Parathyroid adenoma (tissue), 2 donors: ENCODE results near the gene CUX1.
A peak's percentile ranks its signal among the peaks of the same experiment; 100 is the strongest.
"Not testable (repeated sequence)": the region's sequence is repeated elsewhere in the genome, so short reads cannot be mapped to it uniquely, and the experiment has no call there.

ENCODE experiments used
- H2AFZ ChIP-seq: fragments of 300-600 bp; sonication (generic); one replicate; pipeline ENCODE4 v1.7.0; 2017; ENCODE audit warnings: antibody characterized with exemption, mild to moderate bottlenecking
- H3K27ac ChIP-seq: fragments of 300-600 bp; sonication (generic); one replicate; pipeline ENCODE4 v1.7.0; 2017
- H3K27me3 ChIP-seq: fragments of 300-600 bp; sonication (generic); one replicate; pipeline ENCODE4 v1.7.0; 2017; ENCODE audit warnings: low read length; ENCODE audit not compliant: control insufficient read depth, insufficient read depth
- H3K36me3 ChIP-seq: fragments of 300-600 bp; sonication (generic); one replicate; pipeline ENCODE4 v1.7.0; 2017; ENCODE audit warnings: low read length; ENCODE audit not compliant: control insufficient read depth, insufficient read depth
- H3K4me1 ChIP-seq: fragments of 300-600 bp; sonication (generic); one replicate; pipeline ENCODE4 v1.7.0; 2017; ENCODE audit warnings: control low read depth
- H3K4me2 ChIP-seq: fragments of 300-600 bp; sonication (generic); one replicate; pipeline ENCODE4 v1.7.0; 2017; ENCODE audit warnings: low read length
- H3K4me3 ChIP-seq: fragments of 300-600 bp; sonication (generic); one replicate; pipeline ENCODE4 v1.7.0; 2017; ENCODE audit warnings: low read depth, low read length
- H3K79me2 ChIP-seq: fragments of 300-600 bp; sonication (generic); one replicate; pipeline ENCODE4 v1.7.0; 2017; ENCODE audit warnings: control low read depth
- H3K9ac ChIP-seq: fragments of 300-600 bp; sonication (generic); one replicate; pipeline ENCODE4 v1.7.0; 2017; ENCODE audit warnings: mild to moderate bottlenecking
- H3K9me3 ChIP-seq: fragments of 300-600 bp; sonication (generic); one replicate; pipeline ENCODE4 v1.7.0; 2017; ENCODE audit warnings: low read length; ENCODE audit not compliant: control insufficient read depth
- TF ChIP-seq, protein P1 (sequence below): fragments of 300-600 bp; sonication (generic); IDR thresholded peaks from one replicate; pipeline ENCODE4 v1.7.0; 2017; ENCODE audit warnings: antibody characterized with exemption, mild to moderate bottlenecking
- donor health status: primary hyperparathyroidism.

The CUX1 gene

GRCh38 chr7:101835136-101835535, 17.7 kb downstream of the CUX1 start:
- peaks cover 4% of the 10 kb centered on the region for H3K4me1 ChIP-seq
- H3K9me3 ChIP-seq: no peaks in the 10 kb centered on the region
- no peak overlapping the region for H3K27ac ChIP-seq
- no peak overlapping the region for H3K9ac ChIP-seq
- H3K79me2 ChIP-seq: peaks cover 41% of the 10 kb centered on the region
- H2AFZ ChIP-seq: no peak overlapping the region
- no peak overlapping the region for H3K4me2 ChIP-seq
- no peak overlapping the region for H3K4me3 ChIP-seq
- H3K36me3 ChIP-seq: no peaks in the 10 kb centered on the region
- TF ChIP-seq, protein P1, sequence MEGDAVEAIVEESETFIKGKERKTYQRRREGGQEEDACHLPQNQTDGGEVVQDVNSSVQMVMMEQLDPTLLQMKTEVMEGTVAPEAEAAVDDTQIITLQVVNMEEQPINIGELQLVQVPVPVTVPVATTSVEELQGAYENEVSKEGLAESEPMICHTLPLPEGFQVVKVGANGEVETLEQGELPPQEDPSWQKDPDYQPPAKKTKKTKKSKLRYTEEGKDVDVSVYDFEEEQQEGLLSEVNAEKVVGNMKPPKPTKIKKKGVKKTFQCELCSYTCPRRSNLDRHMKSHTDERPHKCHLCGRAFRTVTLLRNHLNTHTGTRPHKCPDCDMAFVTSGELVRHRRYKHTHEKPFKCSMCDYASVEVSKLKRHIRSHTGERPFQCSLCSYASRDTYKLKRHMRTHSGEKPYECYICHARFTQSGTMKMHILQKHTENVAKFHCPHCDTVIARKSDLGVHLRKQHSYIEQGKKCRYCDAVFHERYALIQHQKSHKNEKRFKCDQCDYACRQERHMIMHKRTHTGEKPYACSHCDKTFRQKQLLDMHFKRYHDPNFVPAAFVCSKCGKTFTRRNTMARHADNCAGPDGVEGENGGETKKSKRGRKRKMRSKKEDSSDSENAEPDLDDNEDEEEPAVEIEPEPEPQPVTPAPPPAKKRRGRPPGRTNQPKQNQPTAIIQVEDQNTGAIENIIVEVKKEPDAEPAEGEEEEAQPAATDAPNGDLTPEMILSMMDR: no peak
- no peaks in the 10 kb centered on the region for H3K27me3 ChIP-seq

- H3K4me2 ChIP-seq, H3K4me3 ChIP-seq, H3K27ac ChIP-seq, H3K4me1 ChIP-seq, H3K9ac ChIP-seq, H2AFZ ChIP-seq, H3K9me3 ChIP-seq, H3K36me3 ChIP-seq, H3K27me3 ChIP-seq: not testable (repeated sequence)
- H3K79me2 ChIP-seq: peaks cover 36% of the 10 kb centered on the region
Measured at GRCh38 chr7:101837433-101837832, 20.0 kb downstream of the CUX1 start.

- Histone ChIP-seq H3K4me2 (no peak overlapping the region), H2AFZ (no peak overlapping the region), H3K79me2 (peaks cover 37% of the 10 kb centered on the region), H3K36me3 (no peaks in the 10 kb centered on the region), H3K27ac (peak overlapping the region; percentile 55), H3K4me3 (no peak overlapping the region), H3K4me1 (peaks cover 4% of the 10 kb centered on the region), H3K9ac (no peak overlapping the region), H3K9me3 (no peaks in the 10 kb centered on the region), H3K27me3 (no peaks in the 10 kb centered on the region)
- TF ChIP-seq, protein P1: no peak
Measured at GRCh38 chr7:101838837-101839483, 21.5 kb downstream of the CUX1 start.

DNA sequence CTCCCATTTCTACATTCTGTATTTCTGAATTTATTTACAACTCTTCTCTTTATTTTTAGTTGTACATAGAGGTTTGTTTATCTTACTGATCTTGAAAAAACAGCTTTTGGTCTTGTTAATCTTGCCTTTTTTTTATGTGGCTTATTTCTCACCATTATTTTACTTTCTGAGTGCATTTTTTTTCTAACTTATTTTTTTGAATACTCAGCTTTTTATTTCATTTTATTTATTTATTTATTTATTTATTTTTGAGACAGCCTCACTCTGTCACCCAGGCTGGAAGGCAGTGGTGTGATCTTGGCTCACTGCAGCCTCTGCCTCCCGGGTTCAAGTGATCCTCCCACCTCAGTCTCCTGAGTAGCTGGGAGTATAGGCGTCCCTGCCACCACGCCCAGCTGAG, 23.9 kb downstream of the CUX1 start:
- TF ChIP-seq, protein P1: no peak
- Histone ChIP-seq H3K9ac (no peak overlapping the region), H3K4me3 (no peak overlapping the region), H2AFZ (no peak overlapping the region), H3K4me1 (peaks cover 4% of the 10 kb centered on the region), H3K79me2 (peaks cover 46% of the 10 kb centered on the region), H3K9me3 (no peaks in the 10 kb centered on the region), H3K36me3 (no peaks in the 10 kb centered on the region), H3K27ac (no peak overlapping the region), H3K4me2 (no peak overlapping the region), H3K27me3 (no peaks in the 10 kb centered on the region)

DNA sequence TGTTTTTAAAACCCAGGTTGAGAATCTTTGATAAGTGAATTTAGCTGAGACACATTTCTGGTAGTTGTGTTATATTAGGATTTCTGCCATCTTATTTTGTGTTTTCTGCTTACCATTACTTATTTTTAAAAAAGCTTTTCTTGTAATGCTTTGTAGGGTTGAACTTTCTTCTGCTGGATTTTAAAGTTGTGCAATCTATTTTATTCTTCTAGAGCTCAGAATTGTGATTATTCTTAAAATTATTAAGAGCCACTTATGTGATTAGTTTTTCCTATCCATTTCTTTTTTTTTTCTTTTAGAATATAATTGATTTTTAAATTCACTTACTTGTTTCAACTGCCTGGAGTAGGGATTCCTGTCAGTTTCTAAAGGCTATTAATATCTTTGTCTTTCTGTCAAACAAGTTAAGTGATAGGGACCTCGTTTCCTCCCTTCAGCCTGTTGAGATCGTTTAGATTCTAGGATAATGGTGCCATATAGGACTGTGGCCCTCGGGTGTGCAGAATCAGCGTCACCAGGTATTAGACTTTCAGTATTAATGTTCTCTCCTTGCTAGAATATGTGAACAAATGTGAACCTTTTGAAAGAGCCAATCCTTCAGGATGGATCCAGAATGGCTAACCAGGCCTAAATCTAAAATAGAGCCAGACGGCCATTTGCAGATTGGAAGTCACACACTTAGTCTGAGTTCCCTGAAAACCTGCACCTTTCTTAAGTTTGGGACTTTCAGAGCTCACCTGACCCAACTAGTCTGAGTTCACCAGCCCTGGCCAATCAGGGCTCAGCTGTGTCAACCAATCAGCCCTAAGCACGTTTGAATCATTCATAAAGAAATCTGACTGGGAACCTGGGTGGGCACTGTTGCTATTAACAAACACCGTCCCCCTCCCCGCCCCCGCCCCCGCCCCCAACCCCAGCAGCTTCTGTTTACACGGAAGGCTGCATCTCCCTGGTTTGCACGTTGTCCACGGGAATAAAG, 26.2 kb downstream of the CUX1 start:
- TF ChIP-seq, protein P1: no peak
- no peak overlapping the region for H3K9ac ChIP-seq
- H2AFZ ChIP-seq: no peak overlapping the region

More for the DNA sequence above, 26.2 kb downstream of the CUX1 start:
- Histone ChIP-seq H3K79me2 (peaks cover 53% of the 10 kb centered on the region), H3K36me3 (no peaks in the 10 kb centered on the region), H3K27ac (no peak overlapping the region), H3K27me3 (no peaks in the 10 kb centered on the region), H3K4me1 (peaks cover 4% of the 10 kb centered on the region), H3K4me2 (no peak overlapping the region), H3K4me3 (no peak overlapping the region), H3K9me3 (no peaks in the 10 kb centered on the region)
